HEK293 (cell line): ENCODE results near the gene DHDH.
A peak's percentile ranks its signal among the peaks of the same experiment; 100 is the strongest.

Experiments used
- BCL11B ChIP-seq: fragments of 450-650 bp; formaldehyde crosslinking; IDR thresholded peaks from 2 replicates; pipeline ENCODE4 v1.5.1; 2016; ENCODE audit warnings: low read depth, missing biosample characterization, missing genetic modification characterization
- EGR2 ChIP-seq: fragments of 450-650 bp; formaldehyde crosslinking; IDR thresholded peaks from 2 replicates; pipeline ENCODE4 v1.5.1; 2016; ENCODE audit warnings: low read depth, missing biosample characterization, missing genetic modification characterization
- FEZF1 ChIP-seq: fragments of 450-650 bp; formaldehyde crosslinking; IDR thresholded peaks from 2 replicates; pipeline ENCODE4 v1.5.1; 2016; ENCODE audit warnings: missing biosample characterization, missing genetic modification characterization
- GLIS1 ChIP-seq: fragments of 450-650 bp; formaldehyde crosslinking; IDR thresholded peaks from 2 replicates; pipeline ENCODE4 v1.5.1; 2016; ENCODE audit warnings: missing biosample characterization, missing genetic modification characterization
- KLF7 ChIP-seq: fragments of 450-650 bp; formaldehyde crosslinking; IDR thresholded peaks from 2 replicates; pipeline ENCODE4 v1.5.1; 2016; ENCODE audit warnings: missing biosample characterization, missing genetic modification characterization, borderline replicate concordance
- PRDM1 ChIP-seq: fragments of 450-650 bp; formaldehyde crosslinking; IDR thresholded peaks from 2 replicates; pipeline ENCODE4; 2016; ENCODE audit warnings: missing biosample characterization, missing genetic modification characterization
- PRDM10 ChIP-seq: fragments of 450-650 bp; formaldehyde crosslinking; IDR thresholded peaks from 2 replicates; pipeline ENCODE4 v1.5.1; 2016; ENCODE audit warnings: missing biosample characterization, missing genetic modification characterization
- REPIN1 ChIP-seq: fragments of 450-650 bp; formaldehyde crosslinking; IDR thresholded peaks from 2 replicates; pipeline ENCODE4 v1.5.1; 2017; ENCODE audit warnings: missing biosample characterization, missing genetic modification characterization, low read depth
- ZBTB17 ChIP-seq: fragments of 450-650 bp; formaldehyde crosslinking; IDR thresholded peaks from 2 replicates; pipeline ENCODE4 v1.5.1; 2016; ENCODE audit warnings: missing biosample characterization, missing genetic modification characterization
- ZBTB21 ChIP-seq: fragments of 450-650 bp; formaldehyde crosslinking; IDR thresholded peaks from 2 replicates; pipeline ENCODE4 v1.5.1; 2017; ENCODE audit warnings: missing biosample characterization, missing genetic modification characterization
- ZBTB7A ChIP-seq: fragments of 450-650 bp; formaldehyde crosslinking; IDR thresholded peaks from 2 replicates; pipeline ENCODE4 v1.5.1; 2016; ENCODE audit warnings: low read depth, missing biosample characterization, missing genetic modification characterization
- ZFHX2 ChIP-seq: fragments of 450-650 bp; formaldehyde crosslinking; conservative IDR thresholded peaks from 2 replicates; pipeline ENCODE4 v1.5.1; 2016; ENCODE audit warnings: missing biosample characterization, missing genetic modification characterization
- ZFP41 ChIP-seq: fragments of 450-650 bp; formaldehyde crosslinking; IDR thresholded peaks from 2 replicates; pipeline ENCODE4 v1.5.1; 2016; ENCODE audit warnings: missing biosample characterization, missing genetic modification characterization, borderline replicate concordance
- ZFP69B ChIP-seq: fragments of 450-650 bp; formaldehyde crosslinking; IDR thresholded peaks from 2 replicates; pipeline ENCODE4 v1.5.1; 2016; ENCODE audit warnings: missing biosample characterization, missing genetic modification characterization
- ZNF112 ChIP-seq: fragments of 450-650 bp; formaldehyde crosslinking; IDR thresholded peaks from 2 replicates; pipeline ENCODE4 v1.5.0; 2017; ENCODE audit warnings: missing biosample characterization, missing genetic modification characterization
- ZNF146 ChIP-seq: fragments of 450-650 bp; formaldehyde crosslinking; IDR thresholded peaks from 2 replicates; pipeline ENCODE4 v1.5.1; 2016; ENCODE audit warnings: missing biosample characterization, missing genetic modification characterization
- ZNF19 ChIP-seq: fragments of 450-650 bp; formaldehyde crosslinking; IDR thresholded peaks from 2 replicates; pipeline ENCODE4; 2016; ENCODE audit warnings: missing biosample characterization, missing genetic modification characterization, low read depth
- ZNF221 ChIP-seq: fragments of 450-650 bp; formaldehyde crosslinking; IDR thresholded peaks from 2 replicates; pipeline ENCODE4 v1.5.1; 2017; ENCODE audit warnings: missing biosample characterization, missing genetic modification characterization, borderline replicate concordance
- ZNF324 ChIP-seq: fragments of 450-650 bp; formaldehyde crosslinking; IDR thresholded peaks from 2 replicates; pipeline ENCODE4 v1.5.1; 2016; ENCODE audit warnings: missing biosample characterization, missing genetic modification characterization
- ZNF335 ChIP-seq: fragments of 450-650 bp; formaldehyde crosslinking; conservative IDR thresholded peaks from 2 replicates; pipeline ENCODE4 v1.5.1; 2016; ENCODE audit warnings: missing biosample characterization, missing genetic modification characterization
- ZNF350 ChIP-seq: fragments of 450-650 bp; formaldehyde crosslinking; IDR thresholded peaks from 2 replicates; pipeline ENCODE4 v1.5.0; 2017; ENCODE audit warnings: missing biosample characterization, mild to moderate bottlenecking, missing genetic modification characterization
- ZNF354C ChIP-seq: fragments of 450-650 bp; formaldehyde crosslinking; IDR thresholded peaks from 2 replicates; pipeline ENCODE4 v1.5.1; 2016; ENCODE audit warnings: missing biosample characterization, missing genetic modification characterization, low read depth, borderline replicate concordance
- ZNF404 ChIP-seq: fragments of 450-650 bp; formaldehyde crosslinking; IDR thresholded peaks from 2 replicates; pipeline ENCODE4 v1.5.1; 2017; ENCODE audit warnings: missing biosample characterization, missing genetic modification characterization
- ZNF473 ChIP-seq: fragments of 450-650 bp; formaldehyde crosslinking; IDR thresholded peaks from 2 replicates; pipeline ENCODE4 v1.5.1; 2017; ENCODE audit warnings: missing biosample characterization, missing genetic modification characterization
- ZNF555 ChIP-seq: fragments of 450-650 bp; formaldehyde crosslinking; conservative IDR thresholded peaks from 2 replicates; pipeline ENCODE4 v1.5.1; 2017; ENCODE audit warnings: missing biosample characterization, mild to moderate bottlenecking, missing genetic modification characterization, inconsistent platforms
- ZNF610 ChIP-seq: fragments of 450-650 bp; formaldehyde crosslinking; IDR thresholded peaks from 2 replicates; pipeline ENCODE4 v1.5.1; 2016; ENCODE audit warnings: missing biosample characterization, missing genetic modification characterization, borderline replicate concordance
- ZNF621 ChIP-seq: fragments of 450-650 bp; formaldehyde crosslinking; IDR thresholded peaks from 2 replicates; pipeline ENCODE4 v1.5.1; 2017; ENCODE audit warnings: missing biosample characterization, missing genetic modification characterization
- ZNF626 ChIP-seq: fragments of 450-650 bp; sonication (Bioruptor Pico); formaldehyde crosslinking; IDR thresholded peaks from 2 replicates; pipeline ENCODE4 v1.5.1; 2018; ENCODE audit warnings: missing biosample characterization, missing genetic modification characterization, inconsistent platforms
- ZNF664 ChIP-seq: fragments of 450-650 bp; formaldehyde crosslinking; IDR thresholded peaks from 2 replicates; pipeline ENCODE4 v1.5.1; 2016; ENCODE audit warnings: missing biosample characterization, missing genetic modification characterization
- ZNF701 ChIP-seq: fragments of 450-650 bp; formaldehyde crosslinking; IDR thresholded peaks from 2 replicates; pipeline ENCODE4 v1.5.1; 2016; ENCODE audit warnings: missing biosample characterization, missing genetic modification characterization
- ZSCAN23 ChIP-seq: fragments of 450-650 bp; formaldehyde crosslinking; IDR thresholded peaks from 2 replicates; pipeline ENCODE4 v1.5.1; 2016; ENCODE audit warnings: missing biosample characterization, missing genetic modification characterization
- TF ChIP-seq, protein P1 (sequence below): fragments of 450-650 bp; formaldehyde crosslinking; IDR thresholded peaks from 2 replicates; pipeline ENCODE4 v1.5.1; 2017; ENCODE audit warnings: missing biosample characterization, missing genetic modification characterization
- TF ChIP-seq, protein P2 (sequence below): fragments of 450-650 bp; formaldehyde crosslinking; IDR thresholded peaks from 2 replicates; pipeline ENCODE4 v1.5.1; 2017; ENCODE audit warnings: missing biosample characterization, missing genetic modification characterization

Gene DHDH

GRCh38 chr19:48970923-48971395 is 37.5 kb downstream of the DHDH start (continued):
- TF ChIP-seq ZBTB7A (tag by site-specific recombination) (no peak), EGR2 (tag by site-specific recombination) (no peak), PRDM10 (peak; percentile 52; the same call in 1 of the 2 replicates), ZNF404 (tag by site-specific recombination) (no peak), ZNF354C (tag by site-specific recombination) (no peak), ZNF621 (tag by site-specific recombination) (no peak), GLIS1 (peak; percentile 23; the same call in 1 of the 2 replicates), ZNF626 (tag by site-specific recombination) (no peak), ZFHX2 (tag by site-specific recombination) (no peak), KLF7 (no peak), ZBTB21 (tag by site-specific recombination) (no peak), ZFP41 (tag by site-specific recombination) (no peak), ZNF324 (no peak), ZNF221 (tag by site-specific recombination) (no peak), ZNF146 (no peak), ZNF701 (tag by site-specific recombination) (no peak), ZNF555 (tag by site-specific recombination) (no peak), ZSCAN23 (tag by site-specific recombination) (no peak), PRDM1 (tag by site-specific recombination) (peak; percentile 42; the same call in 1 of the 2 replicates), FEZF1 (tag by site-specific recombination) (no peak), ZNF610 (no peak; the same call in 1 of the 2 replicates), ZNF664 (tag by site-specific recombination) (no peak), ZBTB17 (peak; percentile 63; the same call in 1 of the 2 replicates), ZNF112 (tag by site-specific recombination) (no peak), ZNF473 (tag by site-specific recombination) (no peak), ZNF19 (tag by site-specific recombination) (no peak), REPIN1 (no peak), BCL11B (tag by site-specific recombination) (no peak), ZFP69B (tag by site-specific recombination) (no peak), ZNF335 (tag by site-specific recombination) (no peak), ZNF350 (tag by site-specific recombination) (no peak)
- TF ChIP-seq, protein P1, sequence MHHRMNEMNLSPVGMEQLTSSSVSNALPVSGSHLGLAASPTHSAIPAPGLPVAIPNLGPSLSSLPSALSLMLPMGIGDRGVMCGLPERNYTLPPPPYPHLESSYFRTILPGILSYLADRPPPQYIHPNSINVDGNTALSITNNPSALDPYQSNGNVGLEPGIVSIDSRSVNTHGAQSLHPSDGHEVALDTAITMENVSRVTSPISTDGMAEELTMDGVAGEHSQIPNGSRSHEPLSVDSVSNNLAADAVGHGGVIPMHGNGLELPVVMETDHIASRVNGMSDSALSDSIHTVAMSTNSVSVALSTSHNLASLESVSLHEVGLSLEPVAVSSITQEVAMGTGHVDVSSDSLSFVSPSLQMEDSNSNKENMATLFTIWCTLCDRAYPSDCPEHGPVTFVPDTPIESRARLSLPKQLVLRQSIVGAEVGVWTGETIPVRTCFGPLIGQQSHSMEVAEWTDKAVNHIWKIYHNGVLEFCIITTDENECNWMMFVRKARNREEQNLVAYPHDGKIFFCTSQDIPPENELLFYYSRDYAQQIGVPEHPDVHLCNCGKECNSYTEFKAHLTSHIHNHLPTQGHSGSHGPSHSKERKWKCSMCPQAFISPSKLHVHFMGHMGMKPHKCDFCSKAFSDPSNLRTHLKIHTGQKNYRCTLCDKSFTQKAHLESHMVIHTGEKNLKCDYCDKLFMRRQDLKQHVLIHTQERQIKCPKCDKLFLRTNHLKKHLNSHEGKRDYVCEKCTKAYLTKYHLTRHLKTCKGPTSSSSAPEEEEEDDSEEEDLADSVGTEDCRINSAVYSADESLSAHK: no peak
- TF ChIP-seq, protein P2, sequence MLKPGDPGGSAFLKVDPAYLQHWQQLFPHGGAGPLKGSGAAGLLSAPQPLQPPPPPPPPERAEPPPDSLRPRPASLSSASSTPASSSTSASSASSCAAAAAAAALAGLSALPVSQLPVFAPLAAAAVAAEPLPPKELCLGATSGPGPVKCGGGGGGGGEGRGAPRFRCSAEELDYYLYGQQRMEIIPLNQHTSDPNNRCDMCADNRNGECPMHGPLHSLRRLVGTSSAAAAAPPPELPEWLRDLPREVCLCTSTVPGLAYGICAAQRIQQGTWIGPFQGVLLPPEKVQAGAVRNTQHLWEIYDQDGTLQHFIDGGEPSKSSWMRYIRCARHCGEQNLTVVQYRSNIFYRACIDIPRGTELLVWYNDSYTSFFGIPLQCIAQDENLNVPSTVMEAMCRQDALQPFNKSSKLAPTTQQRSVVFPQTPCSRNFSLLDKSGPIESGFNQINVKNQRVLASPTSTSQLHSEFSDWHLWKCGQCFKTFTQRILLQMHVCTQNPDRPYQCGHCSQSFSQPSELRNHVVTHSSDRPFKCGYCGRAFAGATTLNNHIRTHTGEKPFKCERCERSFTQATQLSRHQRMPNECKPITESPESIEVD: no peak
